HG03378 (cell line): Measurements from ENCODE around the gene CFAP298.
"Not testable (repeated sequence)": the region's sequence is repeated elsewhere in the genome, so short reads cannot be mapped to it uniquely, and the experiment has no call there.

Source experiments
- ATAC-seq: cut with Tn5 transposase; IDR thresholded peaks from one replicate; pipeline ENCODE4 v1.9.1; 2021; ENCODE audit warnings: mild to moderate bottlenecking, moderate library complexity; ENCODE audit not compliant: unreplicated experiment

The CFAP298 gene

DNA sequence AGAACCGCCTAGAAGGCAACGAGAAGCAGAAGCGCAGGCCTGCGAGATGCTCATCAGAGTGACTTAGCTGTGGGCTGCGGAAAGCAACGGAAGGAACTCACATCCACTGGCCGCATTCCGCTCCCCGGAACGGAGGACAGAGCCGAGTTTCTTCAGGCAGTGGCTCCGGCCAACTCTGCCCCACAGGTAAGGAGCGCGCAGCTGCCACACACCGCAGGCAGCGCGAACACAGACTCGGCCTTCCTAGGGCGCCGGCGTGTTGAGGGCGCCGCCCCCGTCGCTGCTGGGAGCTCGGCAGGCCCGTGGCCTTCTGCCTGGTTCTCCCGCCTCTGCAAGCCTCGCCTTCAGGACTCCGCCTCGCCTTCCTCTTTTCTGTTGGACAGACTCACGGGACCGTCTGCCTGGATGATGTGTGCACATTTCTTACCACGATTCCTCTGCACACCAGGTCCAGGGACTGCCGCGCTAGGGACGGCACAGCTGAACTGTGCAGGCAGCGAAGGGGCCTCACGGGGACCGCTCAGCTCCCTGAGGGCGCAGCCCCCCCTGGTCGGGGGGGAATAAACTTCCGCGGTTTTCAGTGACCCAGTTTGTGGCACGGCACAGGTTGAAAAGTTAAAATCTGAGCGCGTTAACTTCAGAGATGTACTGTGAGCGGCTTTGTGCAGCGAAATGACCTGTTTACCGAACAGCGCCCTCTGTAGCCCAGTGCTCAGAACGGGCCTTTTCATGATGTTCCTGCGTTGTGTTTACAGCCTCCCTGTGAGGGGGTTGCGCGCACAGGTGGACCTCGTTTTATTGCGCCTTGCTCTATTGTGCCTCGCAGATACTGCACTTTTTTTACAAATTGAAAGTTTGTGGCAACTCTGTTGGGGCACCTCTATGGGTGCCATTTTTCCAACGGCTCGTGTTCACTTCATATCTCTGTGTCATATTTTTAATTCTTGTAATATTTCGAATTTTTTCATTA is 42.6 kb downstream of the CFAP298 start:
- peak; percentile 62 for ATAC-seq

DNA sequence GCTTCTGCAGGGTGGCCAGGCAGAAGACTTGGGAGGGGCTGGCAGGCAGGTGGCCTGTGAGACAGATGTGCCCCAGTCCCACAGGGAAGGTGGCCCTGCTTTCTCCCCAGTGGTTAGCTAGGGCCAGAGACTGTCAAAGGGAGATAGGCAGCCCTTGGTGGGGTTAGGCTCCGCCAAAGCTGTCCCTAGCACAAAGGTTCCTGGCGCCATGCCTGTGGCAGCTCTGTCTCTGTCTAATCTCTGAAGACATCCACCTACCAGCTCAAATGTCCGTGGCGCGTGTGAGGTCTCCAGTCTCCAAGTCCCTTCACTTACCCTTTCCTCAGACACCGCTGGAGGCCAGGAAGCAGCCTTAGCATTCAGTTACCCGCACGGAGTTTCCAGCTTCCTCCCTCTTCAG is 44.6 kb downstream of the CFAP298 start:
- ATAC-seq: no peak

GRCh38 chr21:32566741-32567389 is 45.3 kb downstream of the CFAP298 start:
- ATAC-seq: no peak

DNA sequence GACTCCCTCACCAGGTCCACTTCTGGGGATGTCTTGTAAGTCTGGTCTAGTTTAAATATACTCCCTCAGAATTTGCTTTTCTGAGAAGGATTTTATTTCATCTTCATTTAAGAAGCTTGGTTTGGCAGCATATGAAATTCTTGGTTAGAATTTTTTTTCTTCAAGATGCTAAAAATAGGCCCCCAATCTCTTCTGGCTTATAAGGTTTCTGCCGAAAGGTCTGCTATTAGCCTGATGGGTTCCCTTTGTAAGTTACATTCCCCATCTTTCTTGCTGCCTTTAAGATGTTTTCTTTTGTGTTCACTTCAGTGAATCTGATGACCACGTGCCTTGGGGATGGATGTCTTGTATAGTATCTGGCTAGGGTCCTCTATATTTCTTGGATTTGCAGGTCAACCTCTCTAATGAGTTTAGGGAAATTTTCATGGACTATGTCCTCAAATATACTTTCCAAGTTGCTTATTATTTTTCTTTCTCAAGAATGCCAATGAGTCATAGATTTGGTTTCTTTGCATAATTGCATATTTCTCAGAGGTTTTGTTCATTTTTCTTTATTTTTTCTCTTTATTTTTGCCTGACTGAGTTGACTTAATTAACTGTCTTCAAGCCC is 46.2 kb downstream of the CFAP298 start:
- ATAC-seq: no peak

GRCh38 chr21:32562915-32563314 is 49.3 kb downstream of the CFAP298 start:
- no peak for ATAC-seq

DNA sequence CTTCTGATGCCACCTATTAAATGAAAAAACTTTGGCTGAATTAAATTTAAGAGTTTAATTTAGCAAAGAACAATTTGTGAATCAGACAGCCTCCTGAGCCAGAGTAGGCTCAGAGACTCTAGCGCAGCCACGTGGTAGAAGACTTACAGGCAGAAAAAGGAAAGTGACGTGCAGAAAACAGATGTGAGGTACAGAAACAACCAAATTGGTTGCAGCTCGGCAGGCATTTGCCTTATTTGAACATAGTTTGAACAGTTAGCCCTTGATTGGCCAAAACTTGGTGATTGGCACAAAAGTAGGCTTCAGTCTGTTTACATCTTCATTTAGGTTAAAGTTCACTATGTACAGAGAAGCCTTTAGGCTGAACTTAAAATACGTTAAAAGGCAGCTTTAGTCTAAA is 49.8 kb downstream of the CFAP298 start:
- no peak for ATAC-seq

DNA sequence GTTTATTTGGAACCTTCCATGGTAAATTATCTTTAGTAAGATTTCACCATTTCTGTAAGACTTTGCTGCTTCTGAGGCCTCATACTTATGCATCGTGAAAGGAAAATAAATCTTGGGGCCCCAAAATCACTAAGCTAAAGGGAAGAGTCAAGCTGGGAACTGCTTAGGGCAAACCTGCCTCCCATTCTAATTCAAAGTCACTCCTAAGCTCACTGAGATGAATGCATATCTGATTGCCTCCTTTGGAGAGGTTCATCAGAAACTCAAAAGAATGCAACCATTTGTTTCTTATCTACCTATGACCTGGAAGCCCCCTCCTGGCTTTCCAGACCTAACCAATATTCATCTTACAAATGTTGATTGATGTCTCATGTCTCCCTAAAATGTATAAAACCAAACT is 50.7 kb downstream of the CFAP298 start:
- not testable (repeated sequence) for ATAC-seq

- ATAC-seq: no peak
Measured at GRCh38 chr21:32560896-32561295, 51.3 kb downstream of the CFAP298 start.

DNA sequence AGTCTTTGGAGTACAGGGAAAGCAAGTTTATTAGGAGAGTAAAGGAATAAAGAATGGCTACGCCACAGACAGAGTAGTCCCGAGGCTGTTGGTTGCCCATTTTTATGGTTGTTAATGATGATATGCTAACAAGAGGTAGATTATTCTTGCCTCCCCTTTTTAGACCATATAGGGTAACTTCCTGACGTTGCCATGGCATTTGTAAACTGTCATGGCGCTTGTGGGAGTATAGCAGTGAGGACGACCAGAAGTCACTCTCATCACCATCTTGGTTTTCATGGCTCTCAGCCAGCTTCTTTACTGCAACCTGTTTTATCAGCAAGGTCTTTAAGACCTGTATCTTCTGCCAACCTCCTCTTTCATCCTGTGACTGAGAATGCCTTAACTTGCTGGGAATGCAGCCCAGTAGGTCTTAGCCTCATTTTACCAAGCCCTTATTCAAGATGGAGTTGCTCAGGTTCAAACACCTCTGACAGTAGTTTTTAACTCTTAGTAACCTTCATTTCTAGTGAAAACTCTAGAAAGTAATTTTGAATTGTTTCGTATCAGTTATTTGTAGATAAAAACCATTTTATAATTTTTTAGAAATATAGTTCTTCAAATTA is 53.1 kb downstream of the CFAP298 start:
- ATAC-seq: no peak

DNA sequence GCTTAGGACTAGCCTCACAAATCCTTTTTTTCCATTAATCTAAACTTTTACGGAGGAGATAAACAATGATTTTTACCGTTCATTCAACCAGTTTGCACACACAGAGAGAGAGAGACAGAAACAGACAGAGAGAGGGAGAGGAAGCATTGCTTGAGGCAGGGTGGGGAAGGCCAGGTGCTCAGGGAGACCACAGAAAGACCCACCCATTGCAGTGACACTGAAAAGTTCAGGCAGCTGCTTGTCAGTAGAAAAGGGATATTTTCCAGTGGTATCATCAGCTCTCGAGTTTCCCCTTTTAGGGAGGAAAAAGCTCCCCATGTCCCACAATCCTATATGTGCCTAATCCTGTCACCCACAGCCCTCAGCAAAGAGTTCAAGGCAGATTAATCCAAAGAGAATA is 54.1 kb downstream of the CFAP298 start:
- ATAC-seq: no peak

GRCh38 chr21:32554832-32555638 is 57.1 kb downstream of the CFAP298 start:
- ATAC-seq: no peak

- ATAC-seq: no peak
Measured at GRCh38 chr21:32549886-32550285, 62.3 kb downstream of the CFAP298 start.

DNA sequence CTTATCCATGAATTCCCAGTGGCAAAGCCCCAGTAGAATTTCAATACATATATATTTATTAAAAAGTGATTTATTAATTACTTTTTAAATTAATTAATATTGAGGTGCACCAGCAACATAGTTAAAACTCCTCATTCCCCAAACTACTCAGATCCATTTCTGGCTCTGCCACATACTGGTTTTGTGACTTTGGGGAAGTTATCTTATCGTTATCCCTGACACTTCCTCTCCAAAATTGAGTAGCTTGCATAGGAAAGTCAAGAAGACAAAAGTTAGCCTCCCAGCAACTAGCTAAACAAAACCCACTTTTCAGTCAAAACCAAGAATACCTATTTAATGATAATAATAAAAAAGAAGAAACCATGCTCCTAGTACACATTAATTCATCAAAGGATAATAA is 62.7 kb downstream of the CFAP298 start:
- ATAC-seq: no peak
